Motor neuron (in vitro differentiated cells): Measurements from ENCODE around the gene SLC9A7. TPM values are rescaled to one million over a fixed set of nuclear protein-coding genes. Genes with fewer than 3 reads are reported as not detected.

Source experiments
- ATAC-seq, 8 experiments: fragments of 200-7000 bp; cut with Tn5 transposase; replicated peaks in 6 of 8; 2 replicates each; pipeline ENCODE4 v1.8.0; 2021; ENCODE audit warnings: mild to moderate bottlenecking in 8 of 8, moderate library complexity in 8 of 8
- H3K27ac ChIP-seq, 2 donors: fragments of 250-450 bp; sonication (Bioruptor Pico); 2 replicates each; pipeline ENCODE4 v1.9.0; 2021; ENCODE audit warnings: antibody characterized with exemption in 2 of 2, mild to moderate bottlenecking in 2 of 2, moderate library complexity in 1 of 2
- H3K4me1 ChIP-seq, 2 donors: fragments of 250-450 bp; sonication (Bioruptor Pico); replicated peaks in 1 of 2; 2 replicates each; pipeline ENCODE4 v1.6.1; 2021; ENCODE audit warnings: antibody characterized with exemption in 2 of 2, mild to moderate bottlenecking in 2 of 2, moderate library complexity in 1 of 2
- H3K4me3 ChIP-seq, 5 donors: fragments of 250-450 bp; sonication (Bioruptor Pico); 2 replicates each; pipeline ENCODE4 v1.9.0; 2021; ENCODE audit warnings: antibody characterized with exemption in 5 of 5, mild to moderate bottlenecking in 5 of 5, moderate library complexity in 4 of 5
- whole genome bisulfite sequencing, 10 experiments: fragments of 450-650 bp; shearing (Covaris generic); methylation state at CpG; one replicate each; pipeline ENCODE4 v1.0.0; 2022; 5-methylcytosine and 5-hydroxymethylcytosine counted together
- in situ Hi-C, 9 experiments: fragments of 400-800 bp; cut with MboI; loops; one replicate each; pipeline ENCODE4 v1.15.0; 2021; ENCODE audit warnings: low sequenced_read_pairs in 9 of 9, low pct_unique_long_range_greater_than_20kb in 2 of 9; ENCODE audit not compliant: unreplicated experiment in 9 of 9
- total RNA-seq, 8 experiments: library from RNA; unstranded; fragments of 300-600 nt; gene quantifications; 2 replicates each; pipeline versions ENCODE4 v1.2.3 to v1.2.4, GENCODE V29; 2022

The SLC9A7 gene
- total RNA-seq, 8 experiments from 2014 or later: 2.1 to 19.9 (median 8.7) TPM

DNA sequence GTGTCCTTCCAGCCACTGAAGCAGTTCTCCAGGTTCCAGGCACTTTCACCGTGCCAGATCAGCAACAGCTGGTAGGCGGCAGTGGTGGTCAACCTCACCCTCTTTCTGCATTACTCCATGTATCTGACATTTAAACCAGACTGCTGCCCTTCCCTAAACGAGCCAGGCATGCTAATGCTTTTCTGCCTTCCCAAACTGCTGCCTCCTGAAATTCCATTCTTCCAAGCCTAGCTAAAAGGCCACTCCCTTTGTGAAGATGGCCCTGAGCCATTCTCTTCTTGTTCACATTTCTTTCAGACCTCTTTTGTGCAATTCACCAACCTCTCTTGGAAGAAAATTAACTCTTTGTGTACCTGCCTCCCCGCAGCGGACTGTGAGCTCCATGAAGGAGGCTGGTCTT is 111.7 kb downstream of the SLC9A7 start:
- 0 to 33% (median 8%) methylated on average over 1 to 2 of the region's 5 CpGs; no CpG with 5 or more reads in 6 of the 10 experiments for WGBS, 10 experiments
- in situ Hi-C loops: no loop called here
- Histone ChIP-seq H3K4me3 (no peak overlapping the region), H3K27ac (no peak overlapping the region), H3K4me1 (no peaks in the 10 kb centered on the region)
- ATAC-seq: peak in 3 of 8 experiments; percentile 74 to 92 (median 87)

DNA sequence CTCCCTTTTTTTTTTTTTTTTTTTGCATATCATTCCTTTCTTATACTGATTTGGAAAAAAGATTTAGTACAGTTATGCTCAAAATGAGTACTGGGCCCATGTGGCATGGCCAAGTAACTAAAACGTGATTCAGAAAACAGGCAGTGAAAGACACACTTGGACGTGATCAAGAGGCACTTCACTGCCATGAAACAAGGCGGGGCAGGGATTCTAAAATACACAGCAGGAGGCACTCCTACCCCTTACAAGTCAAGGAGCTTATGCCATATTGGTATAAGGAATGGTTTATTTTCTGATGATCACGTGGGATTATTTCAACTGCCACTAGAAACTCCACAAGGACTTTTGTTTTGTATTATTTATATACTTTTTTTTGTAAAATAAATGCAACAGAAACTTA is 113.3 kb downstream of the SLC9A7 start:
- no peak for ATAC-seq
- WGBS, 10 experiments: 0 to 100% (median 45%) methylated on average over 1 to 4 of the region's 4 CpGs; no CpG with 5 or more reads in 4 of the 10 experiments
- H3K27ac ChIP-seq: no peak overlapping the region
- H3K4me3 ChIP-seq: no peak overlapping the region
- H3K4me1 ChIP-seq: no peaks in the 10 kb centered on the region
- in situ Hi-C loops: no loop called here

DNA sequence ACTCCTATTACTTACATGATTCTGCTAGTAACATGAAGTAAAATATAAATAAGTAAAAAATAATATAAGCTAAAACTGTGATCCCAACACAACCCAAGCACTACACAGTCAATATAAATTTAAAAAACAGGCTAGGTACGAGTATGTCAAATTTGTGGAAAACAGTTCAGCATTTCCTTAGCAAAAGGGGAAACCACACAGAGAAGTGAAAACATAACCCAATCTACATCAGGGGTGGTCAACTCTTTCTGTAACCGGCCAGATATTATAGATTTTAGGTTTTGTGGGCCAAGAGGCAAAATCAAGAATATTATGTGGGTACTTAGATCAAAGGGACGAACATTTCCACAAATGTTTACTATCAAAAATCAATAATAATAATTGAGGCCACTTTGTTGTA is 115.3 kb downstream of the SLC9A7 start:
- no peak for ATAC-seq
- Histone ChIP-seq H3K4me3 (no peak overlapping the region), H3K27ac (no peak overlapping the region), H3K4me1 (no peaks in the 10 kb centered on the region)
- in situ Hi-C loops: no loop called here
- 30 to 100% (median 75%) methylated on average over 1 to 3 of the region's 3 CpGs; no CpG with 5 or more reads in 5 of the 10 experiments for WGBS, 10 experiments

DNA sequence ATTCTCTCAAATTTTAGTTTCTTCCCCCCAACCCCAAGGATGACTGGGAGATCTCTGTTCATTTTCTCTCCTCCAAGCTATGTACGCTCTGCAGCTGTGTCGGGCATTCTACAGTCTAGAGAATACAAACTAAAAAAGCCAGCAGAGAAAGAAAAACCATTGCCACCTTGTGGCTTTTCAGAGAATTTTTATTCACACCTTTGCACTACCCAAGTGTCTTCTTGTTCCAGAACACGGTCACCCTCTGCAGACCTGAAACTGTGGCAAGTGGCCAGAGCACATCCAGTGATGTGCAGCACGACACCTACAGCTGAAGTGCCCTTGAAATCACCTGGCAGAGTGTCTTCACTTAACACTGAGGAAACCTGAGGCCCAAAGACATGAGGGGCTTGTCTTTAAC is 116.8 kb downstream of the SLC9A7 start:
- WGBS, 10 experiments: 20 to 80% (median 29%) methylated on average over 1 to 3 of the region's 4 CpGs; no CpG with 5 or more reads in 7 of the 10 experiments

DNA sequence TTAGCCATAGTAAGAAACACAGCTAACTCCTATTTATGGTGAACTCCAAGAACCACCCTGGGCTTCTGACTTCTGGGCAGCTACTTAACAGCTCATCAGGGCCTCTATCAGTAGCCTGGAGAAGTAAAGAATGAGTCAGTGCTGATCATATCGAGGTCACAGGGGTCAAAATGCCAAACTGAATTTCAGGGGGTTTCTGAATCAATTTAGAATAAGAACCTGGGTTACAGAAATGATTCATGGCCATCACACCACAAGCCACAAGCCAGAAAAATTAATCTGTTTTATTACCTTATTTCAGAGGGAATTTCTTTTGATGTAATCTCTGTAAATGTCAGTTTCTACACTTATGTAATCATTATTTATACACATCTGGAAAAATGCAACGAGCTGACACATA is 121.0 kb downstream of the SLC9A7 start:
- H3K4me1 ChIP-seq: no peaks in the 10 kb centered on the region
- H3K4me3 ChIP-seq: no peak overlapping the region
- in situ Hi-C loops: no loop called here
- ATAC-seq: peak in 6 of 8 experiments; percentile 27 to 69 (median 60)
- no peak overlapping the region for H3K27ac ChIP-seq
- 0 to 52% (median 29%) methylated on average over 1 to 2 of the region's 2 CpGs; no CpG with 5 or more reads in 3 of the 10 experiments for WGBS, 10 experiments

More for the DNA sequence above, 116.8 kb downstream of the SLC9A7 start:
- in situ Hi-C loops: no loop called here
- H3K4me1 ChIP-seq: no peaks in the 10 kb centered on the region
- no peak overlapping the region for H3K4me3 ChIP-seq
- no peak overlapping the region for H3K27ac ChIP-seq
- peak in 3 of 8 experiments; percentile 66 to 82 (median 75) for ATAC-seq

DNA sequence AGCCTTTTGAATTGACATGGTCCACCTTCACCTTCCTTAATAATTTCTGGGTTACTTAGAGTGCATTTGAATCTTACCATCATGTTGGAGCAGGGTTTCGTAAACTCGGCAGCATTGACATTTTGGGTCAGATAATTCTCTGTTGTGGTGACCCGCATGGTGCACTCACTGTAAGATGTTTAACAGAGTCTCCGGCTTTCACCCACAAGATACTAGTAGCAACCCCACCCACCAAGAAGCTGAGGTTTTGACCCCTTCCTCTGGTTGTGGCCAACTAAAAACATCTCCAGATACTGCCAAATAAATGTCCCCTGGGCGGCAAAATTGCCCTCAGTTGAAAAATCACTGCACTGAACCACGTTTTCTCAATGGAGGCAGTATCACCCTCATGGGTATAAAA is 122.7 kb downstream of the SLC9A7 start:
- no peak overlapping the region for H3K27ac ChIP-seq
- 52 to 100% (median 92%) methylated on average over 2 to 4 of the region's 6 CpGs; no CpG with 5 or more reads in 5 of the 10 experiments for WGBS, 10 experiments
- no peaks in the 10 kb centered on the region for H3K4me1 ChIP-seq
- H3K4me3 ChIP-seq: no peak overlapping the region
- in situ Hi-C loops: no loop called here
- ATAC-seq: no peak

DNA sequence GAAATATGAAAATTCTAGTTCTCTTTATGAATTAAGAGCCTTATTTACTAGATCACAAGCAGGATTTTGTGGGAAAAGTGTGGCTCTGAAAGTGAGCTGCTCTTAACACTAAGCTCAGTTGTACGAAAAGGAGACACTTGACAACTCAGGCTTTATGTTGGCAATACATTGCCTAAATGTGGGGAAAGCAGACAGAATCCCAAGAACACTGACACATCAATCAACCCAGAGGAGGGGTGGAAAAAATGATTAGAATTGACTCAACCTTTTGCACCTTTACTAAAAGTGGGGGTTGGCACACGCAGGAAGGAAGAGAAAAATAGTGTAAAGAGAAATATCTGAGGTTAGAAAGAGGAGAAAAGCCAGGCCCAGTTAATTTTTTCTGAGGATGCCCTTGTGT is 123.7 kb downstream of the SLC9A7 start:
- ATAC-seq: no peak
- no peak overlapping the region for H3K4me3 ChIP-seq
- in situ Hi-C loops: no loop called here
- no peak overlapping the region for H3K27ac ChIP-seq
- WGBS, 10 experiments: 50 to 100% (median 67%) methylated on average over 1 to 2 of the region's 2 CpGs; no CpG with 5 or more reads in 7 of the 10 experiments
- H3K4me1 ChIP-seq: no peaks in the 10 kb centered on the region

DNA sequence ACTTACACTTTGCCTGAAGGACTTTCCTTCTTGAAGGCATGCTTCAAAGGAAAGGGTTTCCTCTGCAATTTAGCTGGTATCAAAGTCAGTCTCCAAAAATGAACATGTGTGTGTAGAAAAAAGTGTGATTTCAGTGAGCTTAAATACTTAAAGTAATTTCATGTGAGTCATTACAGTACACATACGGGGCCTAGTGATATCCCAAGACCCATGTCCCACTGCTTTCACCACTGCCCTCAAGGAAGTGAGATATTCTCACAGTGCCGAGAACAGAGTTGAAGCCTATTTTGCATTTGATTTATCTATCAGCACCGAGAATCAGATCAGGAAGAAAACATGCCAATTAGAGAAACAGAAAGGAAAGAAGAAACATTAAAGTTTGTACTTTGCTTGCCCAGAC is 124.3 kb downstream of the SLC9A7 start:
- Histone ChIP-seq H3K4me1 (no peaks in the 10 kb centered on the region), H3K4me3 (no peak overlapping the region), H3K27ac (no peak overlapping the region)
- in situ Hi-C loops: no loop called here
- ATAC-seq: no peak
- 40 to 100% (median 80%) methylated on average over 1 to 3 of the region's 3 CpGs; no CpG with 5 or more reads in 7 of the 10 experiments for WGBS, 10 experiments

- WGBS, 10 experiments: 63 to 80% methylated on average over 1 of the region's 1 CpG; no CpG with 5 or more reads in 8 of the 10 experiments
- in situ Hi-C loops: no loop called here
- Histone ChIP-seq H3K27ac (no peak overlapping the region), H3K4me1 (no peaks in the 10 kb centered on the region), H3K4me3 (no peak overlapping the region)
- no peak for ATAC-seq
These were observed 128.8 kb downstream of the SLC9A7 start for GRCh38 chrX:46630141-46630540.

- peak in 2 of 8 experiments; percentile 62 to 68 for ATAC-seq
- H3K27ac ChIP-seq: no peak overlapping the region
- no peaks in the 10 kb centered on the region for H3K4me1 ChIP-seq
- in situ Hi-C loops: no loop called here
- no peak overlapping the region for H3K4me3 ChIP-seq
- 0 to 100% (median 13%) methylated on average over 1 to 2 of the region's 6 CpGs; no CpG with 5 or more reads in 3 of the 10 experiments for WGBS, 10 experiments
These were observed 130.2 kb downstream of the SLC9A7 start for GRCh38 chrX:46628460-46629371.

DNA sequence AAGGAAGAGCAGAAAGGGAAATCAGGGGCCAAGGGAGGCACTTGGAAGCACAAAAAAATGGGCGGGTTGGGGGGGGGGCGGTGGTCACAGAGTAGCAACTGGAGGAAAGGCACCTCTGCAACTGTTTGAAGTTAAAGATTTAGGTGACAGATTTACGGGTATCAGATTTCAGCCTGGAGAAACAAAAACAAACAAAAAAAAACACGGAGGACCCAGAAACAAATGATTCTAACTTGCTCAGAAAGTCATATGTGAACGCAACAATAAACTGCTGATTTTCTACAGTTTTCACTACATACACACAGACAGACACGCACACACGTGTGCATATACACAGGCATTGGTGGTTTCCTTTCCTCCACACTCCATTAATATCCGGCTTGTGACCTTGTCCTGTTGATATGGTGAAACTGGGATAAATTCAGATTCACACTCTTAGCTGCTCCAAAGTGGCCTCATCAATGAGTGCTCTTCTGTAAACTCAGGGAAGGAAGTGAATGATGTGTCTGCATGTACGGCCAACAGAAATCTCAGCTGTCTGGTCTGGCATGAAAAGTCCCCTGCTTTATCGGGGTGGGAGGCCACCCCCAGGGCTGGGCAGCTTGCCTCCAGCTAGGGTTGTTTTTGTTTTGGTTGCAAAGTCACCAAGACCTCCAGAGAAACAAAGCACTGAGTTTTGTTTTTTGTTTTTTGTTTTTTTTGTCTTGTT is 131.1 kb downstream of the SLC9A7 start:
- Histone ChIP-seq H3K4me3 (no peak overlapping the region), H3K27ac (no peak overlapping the region), H3K4me1 (no peaks in the 10 kb centered on the region)
- 6 to 90% (median 39%) methylated on average over 2 to 5 of the region's 10 CpGs; no CpG with 5 or more reads in 5 of the 10 experiments for WGBS, 10 experiments
- ATAC-seq: no peak
- in situ Hi-C loops: no loop called here

DNA sequence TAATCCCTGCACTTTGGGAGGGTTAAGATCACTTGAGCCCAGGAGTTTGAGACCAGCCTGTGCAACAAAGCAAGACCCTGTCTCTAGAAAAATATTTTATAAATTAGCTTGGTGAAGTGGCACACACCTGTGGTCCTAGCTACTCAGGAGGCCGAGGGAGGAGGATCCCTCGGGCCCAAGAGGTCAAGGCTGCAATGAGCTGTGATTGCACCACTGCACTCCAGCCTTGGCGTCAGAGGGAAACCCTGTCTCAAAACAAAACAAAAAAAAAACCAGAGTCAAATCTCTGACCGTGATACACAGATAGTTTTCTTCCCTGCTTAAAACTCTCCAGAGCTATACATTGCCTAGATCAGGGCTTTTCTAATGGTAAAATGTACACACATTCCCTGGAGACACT is 131.9 kb downstream of the SLC9A7 start:
- WGBS, 10 experiments: 100% methylated on average over 3 of the region's 4 CpGs; no CpG with 5 or more reads in 9 of the 10 experiments
- Histone ChIP-seq H3K4me1 (no peaks in the 10 kb centered on the region), H3K27ac (no peak overlapping the region), H3K4me3 (no peak overlapping the region)
- ATAC-seq: no peak
- in situ Hi-C loops: no loop called here

- WGBS, 10 experiments: 63 to 80% methylated on average over 1 to 3 of the region's 7 CpGs; no CpG with 5 or more reads in 8 of the 10 experiments
These were observed 132.4 kb downstream of the SLC9A7 start for GRCh38 chrX:46626566-46626965.

More at GRCh38 chrX:46626566-46626965, 132.4 kb downstream of the SLC9A7 start:
- in situ Hi-C loops: no loop called here
- no peak for ATAC-seq
- H3K4me3 ChIP-seq: no peak overlapping the region
- H3K27ac ChIP-seq: no peak overlapping the region
- H3K4me1 ChIP-seq: no peaks in the 10 kb centered on the region
